HEK293T (cell line): ENCODE results near the gene FBXO31.
"Not testable (repeated sequence)": the region's sequence is repeated elsewhere in the genome, so short reads cannot be mapped to it uniquely, and the experiment has no call there.

Experiments
- CTCF ChIA-PET: fragments of 350-600 bp; formaldehyde crosslinking; extraction: SDS; loops from one replicate; lab custom pipeline; 2021; ENCODE audit warnings: antibody characterized with exemption, inconsistent platforms; lab: Yijun Ruan, JAX
- POLR2A ChIA-PET: fragments of 350-600 bp; formaldehyde crosslinking; extraction: SDS; loops from one replicate; lab custom pipeline; 2020; ENCODE audit warnings: antibody characterized with exemption, inconsistent platforms; lab: Yijun Ruan, JAX
- DNase-seq: peaks from one replicate; pipeline ENCODE4 v3.0.0; 2012; ENCODE audit warnings: mixed read lengths; ENCODE audit errors: extremely low spot score
- ARNT ChIP-seq: fragments of 450-650 bp; IDR thresholded peaks from 2 replicates; pipeline ENCODE4 v1.6.1; 2017; ENCODE audit warnings: mild to moderate bottlenecking
- BHLHE40 ChIP-seq: fragments of 450-650 bp; IDR thresholded peaks from 2 replicates; pipeline ENCODE4 v1.6.1; 2016; ENCODE audit warnings: mild to moderate bottlenecking, moderate library complexity, borderline replicate concordance
- CTBP1 ChIP-seq: fragments of 450-650 bp; IDR thresholded peaks from 2 replicates; pipeline ENCODE4 v1.6.1; 2016; ENCODE audit warnings: borderline replicate concordance
- ELF4 ChIP-seq: fragments of 450-650 bp; IDR thresholded peaks from 2 replicates; pipeline ENCODE4 v1.6.1; 2017; ENCODE audit warnings: antibody characterized with exemption
- FOXA1 ChIP-seq: fragments of 450-650 bp; IDR thresholded peaks from 2 replicates; pipeline ENCODE4 v1.6.1; 2016; ENCODE audit warnings: mild to moderate bottlenecking
- FOXK2 ChIP-seq: fragments of 450-650 bp; IDR thresholded peaks from 2 replicates; pipeline ENCODE4 v1.6.1; 2016; ENCODE audit warnings: mild to moderate bottlenecking
- FOXM1 ChIP-seq: fragments of 450-650 bp; IDR thresholded peaks from 2 replicates; pipeline ENCODE4 v1.6.1; 2017; ENCODE audit warnings: mild to moderate bottlenecking, borderline replicate concordance
- HDGF ChIP-seq: fragments of 450-650 bp; IDR thresholded peaks from 2 replicates; pipeline ENCODE4 v1.6.1; 2017; ENCODE audit warnings: antibody characterized with exemption, borderline replicate concordance
- L3MBTL2 ChIP-seq: fragments of 450-650 bp; conservative IDR thresholded peaks from 2 replicates; pipeline ENCODE4 v1.6.1; 2016; ENCODE audit warnings: mild to moderate bottlenecking
- LEF1 ChIP-seq: fragments of 450-650 bp; IDR thresholded peaks from 2 replicates; pipeline ENCODE4 v1.6.1; 2017; ENCODE audit warnings: mild to moderate bottlenecking, borderline replicate concordance
- NFRKB ChIP-seq: fragments of 450-650 bp; IDR thresholded peaks from 2 replicates; pipeline ENCODE4 v1.6.1; 2016; ENCODE audit warnings: mild to moderate bottlenecking, moderate library complexity
- SP1 ChIP-seq: fragments of 450-650 bp; IDR thresholded peaks from 2 replicates; pipeline ENCODE4 v1.6.1; 2017
- SUZ12 ChIP-seq: fragments of 450-650 bp; IDR thresholded peaks from 2 replicates; pipeline ENCODE4 v1.6.1; 2016; ENCODE audit warnings: mild to moderate bottlenecking
- TARDBP ChIP-seq: fragments of 450-650 bp; IDR thresholded peaks from 2 replicates; pipeline ENCODE4 v1.6.1; 2016
- ZNF384 ChIP-seq: fragments of 450-650 bp; IDR thresholded peaks from 2 replicates; pipeline ENCODE4 v1.6.1; 2016
- TF ChIP-seq, protein P1 (sequence below): fragments of 450-650 bp; IDR thresholded peaks from 2 replicates; pipeline ENCODE4 v1.6.1; 2016

The FBXO31 gene

GRCh38 chr16:87343753-87344050 lies 39.9 kb downstream of the FBXO31 start:
- no peak for DNase-seq
- ChIA-PET POLR2A (no interaction called here), CTCF (no interaction called here)
- TF ChIP-seq L3MBTL2 (no peak), SUZ12 (no peak), SP1 (no peak), ELF4 (no peak), HDGF (no peak), TARDBP (no peak), LEF1 (no peak), ZNF384 (no peak), BHLHE40 (no peak), FOXA1 (no peak), NFRKB (no peak), FOXM1 (no peak), FOXK2 (no peak), CTBP1 (no peak), ARNT (no peak)
- TF ChIP-seq, protein P1, sequence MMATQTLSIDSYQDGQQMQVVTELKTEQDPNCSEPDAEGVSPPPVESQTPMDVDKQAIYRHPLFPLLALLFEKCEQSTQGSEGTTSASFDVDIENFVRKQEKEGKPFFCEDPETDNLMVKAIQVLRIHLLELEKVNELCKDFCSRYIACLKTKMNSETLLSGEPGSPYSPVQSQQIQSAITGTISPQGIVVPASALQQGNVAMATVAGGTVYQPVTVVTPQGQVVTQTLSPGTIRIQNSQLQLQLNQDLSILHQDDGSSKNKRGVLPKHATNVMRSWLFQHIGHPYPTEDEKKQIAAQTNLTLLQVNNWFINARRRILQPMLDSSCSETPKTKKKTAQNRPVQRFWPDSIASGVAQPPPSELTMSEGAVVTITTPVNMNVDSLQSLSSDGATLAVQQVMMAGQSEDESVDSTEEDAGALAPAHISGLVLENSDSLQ = no peak

- ChIA-PET CTCF (no interaction called here), POLR2A (no interaction called here)
- DNase-seq = no peak
- TF ChIP-seq FOXA1 (no peak), SUZ12 (no peak), ELF4 (no peak), FOXK2 (no peak), FOXM1 (no peak), L3MBTL2 (no peak), NFRKB (no peak), ARNT (no peak), LEF1 (no peak), ZNF384 (no peak), CTBP1 (no peak)
- TF ChIP-seq, protein P1 = no peak
These were observed 40.4 kb downstream of the FBXO31 start for GRCh38 chr16:87342978-87343752.

DNA sequence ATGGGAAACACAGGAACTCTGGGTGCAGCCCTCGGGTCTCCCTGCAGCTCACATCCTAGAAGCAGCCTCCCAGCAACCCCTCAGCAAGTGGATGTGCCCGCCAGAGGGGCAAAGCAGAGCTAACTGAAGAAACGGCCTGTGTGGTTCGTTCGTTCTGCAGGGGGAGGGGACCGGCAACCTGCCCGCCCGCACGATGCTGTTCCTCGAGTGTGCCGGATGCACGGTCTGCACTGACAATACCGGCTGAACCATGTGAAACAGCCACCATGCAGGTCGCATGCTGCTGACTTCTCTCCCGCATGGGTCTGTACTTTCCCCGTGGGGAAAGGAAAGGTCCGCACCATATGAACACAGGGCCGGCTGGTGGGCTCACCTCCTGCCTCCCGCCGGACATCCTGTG lies 41.1 kb downstream of the FBXO31 start:
- ChIA-PET POLR2A (no interaction called here), CTCF (no interaction called here)
- no peak for DNase-seq
- TF ChIP-seq L3MBTL2 (no peak), FOXM1 (no peak), LEF1 (no peak), FOXA1 (no peak), SP1 (no peak), SUZ12 (no peak), ZNF384 (no peak), ELF4 (no peak), CTBP1 (no peak), BHLHE40 (no peak), HDGF (no peak), NFRKB (no peak), FOXK2 (no peak)
- TF ChIP-seq, protein P1 = no peak

- CTCF ChIA-PET = no interaction called here
- no peak for DNase-seq
- TF ChIP-seq NFRKB (no peak), LEF1 (no peak), ARNT (no peak), ELF4 (no peak), FOXM1 (no peak), HDGF (no peak), ZNF384 (no peak), CTBP1 (no peak), SP1 (no peak), TARDBP (no peak), SUZ12 (no peak), FOXK2 (no peak), FOXA1 (no peak), BHLHE40 (no peak), L3MBTL2 (no peak)
- TF ChIP-seq, protein P1 = no peak
- POLR2A ChIA-PET = no interaction called here
These were observed 43.4 kb downstream of the FBXO31 start for GRCh38 chr16:87340198-87340597.

GRCh38 chr16:87339724-87340105 lies 43.9 kb downstream of the FBXO31 start:
- POLR2A ChIA-PET, CTCF ChIA-PET, DNase-seq: not testable (repeated sequence)
